HCT116 (cell line): Measurements from ENCODE around the gene RASL10A. TPM values are rescaled to one million over a fixed set of nuclear protein-coding genes. Genes with fewer than 3 reads are reported as not detected.

Experiments used
- ATAC-seq: fragments of 200-7000 bp; cut with Tn5 transposase; 2 replicates; pipeline ENCODE4 v1.9.1; 2020; ENCODE audit warnings: mild to moderate bottlenecking, moderate library complexity
- BruUV-seq: library from RNA; stranded (reverse); fragments of 400-500 nt; replicated peaks from 2 replicates; lab custom pipeline; 2021; lab: Mats Ljungman, UMichigan
- CTCF ChIA-PET: fragments of 300-600 bp; sonication (Branson Sonifier 250); formaldehyde crosslinking; loops from one replicate; lab custom pipeline; 2021; ENCODE audit warnings: antibody characterized with exemption; lab: Charles Lee
- POLR2A ChIA-PET: fragments of 300-600, 350-600 bp; sonication (Branson Sonifier 250); formaldehyde crosslinking; loops from one replicate; lab custom pipeline; 2021; ENCODE audit warnings: antibody characterized with exemption; lab: Charles Lee
- RAD21 ChIA-PET, 2 experiments: fragments of 300-600 bp; sonication (Branson Sonifier 250); formaldehyde crosslinking; loops; one replicate each; lab custom pipeline; 2023; ENCODE audit warnings: low total read pairs in 2 of 2; ENCODE audit not compliant: uncharacterized antibody in 2 of 2, unreplicated experiment in 2 of 2, low non-redundant PET in 1 of 2; lab: Charles Lee
- DNase-seq: peaks from one replicate; pipeline ENCODE4 v3.0.0-alpha.2; 2010; ENCODE audit warnings: low read depth, low spot score
- H2AFZ ChIP-seq: fragments of 200-600 bp; shearing (Covaris generic), sonication (generic); 2 replicates; pipeline ENCODE4 v1.6.1; 2017; ENCODE audit warnings: low read depth, mixed run types, mixed read lengths, antibody characterized with exemption, low read length; ENCODE audit not compliant: poor library complexity, severe bottlenecking
- H3K27ac ChIP-seq: 2 replicates; pipeline ENCODE4 v1.5.1; 2012; ENCODE audit warnings: low read depth, low read length
- H3K27me3 ChIP-seq: fragments of 200-600 bp; sonication (generic); 2 replicates; pipeline ENCODE4 v1.6.1; 2016; ENCODE audit warnings: mixed run types, low read length, mixed read lengths; ENCODE audit not compliant: insufficient read depth
- H3K36me3 ChIP-seq, 2 experiments: fragments of 200-500 bp in 1 of 2; fragments of 200-600 bp in 1 of 2; sonication (Bioruptor generic) in 1 of 2; sonication (generic) in 1 of 2; 2 replicates each; pipeline versions ENCODE4 v1.5.1 to v1.6.1; 2014 to 2016; ENCODE audit warnings: low read length in 2 of 2, inconsistent platforms in 1 of 2, mixed read lengths in 1 of 2, mixed run types in 1 of 2; ENCODE audit not compliant: insufficient read depth in 2 of 2, control insufficient read depth in 1 of 2
- H3K4me1 ChIP-seq, 2 experiments: fragments of 200-600 bp in 1 of 2; sonication (generic) in 1 of 2; 2 replicates each; pipeline versions ENCODE4 v1.5.1 to v1.6.1; 2012 to 2017; ENCODE audit warnings: low read length in 2 of 2, inconsistent platforms in 1 of 2, mild to moderate bottlenecking in 1 of 2, mixed read lengths in 1 of 2, mixed run types in 1 of 2, moderate library complexity in 1 of 2; ENCODE audit not compliant: insufficient read depth in 2 of 2, control insufficient read depth in 1 of 2
- H3K4me2 ChIP-seq: fragments of 200-600 bp; sonication (generic); 2 replicates; pipeline ENCODE4 v1.6.1; 2017; ENCODE audit warnings: mixed run types, low read length, mixed read lengths
- H3K4me3 ChIP-seq, 2 experiments: fragments of 200-600 bp in 1 of 2; sonication (generic) in 1 of 2; replicated peaks in 1 of 2; 2 replicates each; pipeline ENCODE4 v1.5.1; 2011 to 2016; ENCODE audit warnings: low read length in 2 of 2, control low read depth in 1 of 2, low read depth in 1 of 2, mild to moderate bottlenecking in 1 of 2, mixed read lengths in 1 of 2, mixed run types in 1 of 2
- H3K79me2 ChIP-seq: fragments of 200-600 bp; sonication (generic); 2 replicates; pipeline ENCODE4 v1.6.1; 2017; ENCODE audit warnings: mild to moderate bottlenecking, mixed run types, low read length, moderate library complexity, mixed read lengths; ENCODE audit not compliant: insufficient read depth
- H3K9ac ChIP-seq: fragments of 200-600 bp; sonication (generic); 2 replicates; pipeline ENCODE4 v1.6.1; 2016; ENCODE audit warnings: low read length, mixed read lengths
- H3K9me2 ChIP-seq: fragments of 200-600 bp; sonication (generic), shearing (Covaris generic); 2 replicates; pipeline ENCODE4 v1.6.1; 2017; ENCODE audit warnings: mixed run types, mild to moderate bottlenecking, moderate library complexity; ENCODE audit not compliant: insufficient read depth
- H3K9me3 ChIP-seq, 2 experiments: fragments of 200-500 bp in 1 of 2; fragments of 200-600 bp in 1 of 2; sonication (Bioruptor generic) in 1 of 2; sonication (generic) in 1 of 2; 2 replicates each; pipeline ENCODE4 v1.6.1; 2014 to 2017; ENCODE audit warnings: low read length in 2 of 2, mixed read lengths in 2 of 2, inconsistent platforms in 1 of 2, low read depth in 1 of 2, mild to moderate bottlenecking in 1 of 2, mixed run types in 1 of 2, moderate library complexity in 1 of 2; ENCODE audit not compliant: control insufficient read depth in 1 of 2, insufficient read depth in 1 of 2
- H4K20me1 ChIP-seq: fragments of 200-600 bp; sonication (generic), shearing (Covaris generic); 2 replicates; pipeline ENCODE4 v1.6.1; 2017; ENCODE audit warnings: mixed run types, mild to moderate bottlenecking, moderate library complexity; ENCODE audit not compliant: insufficient read depth
- CEBPB ChIP-seq: IDR thresholded peaks from 2 replicates; pipeline ENCODE4 v1.6.1; 2012; ENCODE audit warnings: low read depth
- EGR1 ChIP-seq: IDR thresholded peaks from 2 replicates; pipeline ENCODE4 v1.6.1; 2012; ENCODE audit warnings: low read depth
- EZH2phosphoT487 ChIP-seq: fragments of 200-600 bp; IDR thresholded peaks from 2 replicates; pipeline ENCODE4 v1.6.1; 2018; ENCODE audit warnings: antibody characterized with exemption, borderline replicate concordance
- POLR2A ChIP-seq: IDR thresholded peaks from 2 replicates; pipeline ENCODE4 v1.7.0; 2011; ENCODE audit warnings: borderline replicate concordance; ENCODE audit not compliant: insufficient read depth, insufficient read length; ENCODE audit errors: extremely low read depth
- TCF7L2 ChIP-seq: IDR thresholded peaks from 2 replicates; pipeline ENCODE4 v1.7.0; 2011; ENCODE audit warnings: borderline replicate concordance, inconsistent platforms; ENCODE audit not compliant: insufficient read depth, insufficient read length; ENCODE audit errors: extremely low read depth
- YY1 ChIP-seq: IDR thresholded peaks from 2 replicates; pipeline ENCODE4 v1.6.1; 2011; ENCODE audit warnings: low read length, low read depth, moderate library complexity, mild to moderate bottlenecking; ENCODE audit not compliant: insufficient replicate concordance; ENCODE audit errors: extremely low read depth
- ZFX ChIP-seq: fragments of 450-650 bp; IDR thresholded peaks from 2 replicates; pipeline ENCODE4 v1.6.1; 2017
- intact Hi-C: fragments of 100-400 bp; cut with micrococcal nuclease; formaldehyde crosslinking; loops from 2 replicates; pipeline ENCODE4 v1.10.0; 2022
- total RNA-seq: library from RNA; stranded (reverse); gene quantifications from one replicate; pipeline ENCODE4 v1.2.1, GENCODE V29; 2021; ENCODE audit not compliant: unreplicated experiment
- TF ChIP-seq, protein P1 (sequence below): IDR thresholded peaks from 2 replicates; pipeline ENCODE4 v1.6.1; 2012; ENCODE audit warnings: low read depth
- TF ChIP-seq, protein P2 (sequence below), 3 experiments: fragments of 200-600 bp in 1 of 3; sonication (generic) in 1 of 3; IDR thresholded peaks in 2 of 3; conservative IDR thresholded peaks in 1 of 3; 2 replicates each; pipeline ENCODE4 v1.5.1; 2012 to 2017; ENCODE audit warnings: low read depth in 2 of 3, low read length in 2 of 3, antibody characterized with exemption in 1 of 3, borderline replicate concordance in 1 of 3, control low read depth in 1 of 3, mild to moderate bottlenecking in 1 of 3, mixed read lengths in 1 of 3, mixed run types in 1 of 3, moderate library complexity in 1 of 3; ENCODE audit not compliant: insufficient read depth in 1 of 3

RASL10A gene
- total RNA-seq, 1 experiment from 2014 or later, result 0.96 TPM

GRCh38 chr22:29275167-29275566 lies 40.3 kb downstream of the RASL10A start:
- Histone ChIP-seq H3K4me1 (peaks cover 5 to 7% of the 10 kb centered on the region in 2 experiments), H3K9me3 (no peaks in the 10 kb centered on the region), H3K79me2 (peaks cover 100% of the 10 kb centered on the region), H3K9ac (no peak overlapping the region), H3K27me3 (no peaks in the 10 kb centered on the region), H2AFZ (no peak overlapping the region), H4K20me1 (peaks cover 83% of the 10 kb centered on the region; the same call in 1 of the 2 replicates), H3K36me3 (peaks cover 87 to 96% of the 10 kb centered on the region in 2 experiments), H3K9me2 (no peaks in the 10 kb centered on the region), H3K4me2 (no peak overlapping the region), H3K4me3 (no peak overlapping the region), H3K27ac (no peak overlapping the region)
- intact Hi-C loops, result no loop called here
- ATAC-seq, result no peak
- no peak for TF ChIP-seq EGR1
- no peak for TF ChIP-seq ZFX
- no peak for TF ChIP-seq CEBPB
- TF ChIP-seq TCF7L2, result no peak
- no peak for TF ChIP-seq POLR2A
- TF ChIP-seq, protein P1, sequence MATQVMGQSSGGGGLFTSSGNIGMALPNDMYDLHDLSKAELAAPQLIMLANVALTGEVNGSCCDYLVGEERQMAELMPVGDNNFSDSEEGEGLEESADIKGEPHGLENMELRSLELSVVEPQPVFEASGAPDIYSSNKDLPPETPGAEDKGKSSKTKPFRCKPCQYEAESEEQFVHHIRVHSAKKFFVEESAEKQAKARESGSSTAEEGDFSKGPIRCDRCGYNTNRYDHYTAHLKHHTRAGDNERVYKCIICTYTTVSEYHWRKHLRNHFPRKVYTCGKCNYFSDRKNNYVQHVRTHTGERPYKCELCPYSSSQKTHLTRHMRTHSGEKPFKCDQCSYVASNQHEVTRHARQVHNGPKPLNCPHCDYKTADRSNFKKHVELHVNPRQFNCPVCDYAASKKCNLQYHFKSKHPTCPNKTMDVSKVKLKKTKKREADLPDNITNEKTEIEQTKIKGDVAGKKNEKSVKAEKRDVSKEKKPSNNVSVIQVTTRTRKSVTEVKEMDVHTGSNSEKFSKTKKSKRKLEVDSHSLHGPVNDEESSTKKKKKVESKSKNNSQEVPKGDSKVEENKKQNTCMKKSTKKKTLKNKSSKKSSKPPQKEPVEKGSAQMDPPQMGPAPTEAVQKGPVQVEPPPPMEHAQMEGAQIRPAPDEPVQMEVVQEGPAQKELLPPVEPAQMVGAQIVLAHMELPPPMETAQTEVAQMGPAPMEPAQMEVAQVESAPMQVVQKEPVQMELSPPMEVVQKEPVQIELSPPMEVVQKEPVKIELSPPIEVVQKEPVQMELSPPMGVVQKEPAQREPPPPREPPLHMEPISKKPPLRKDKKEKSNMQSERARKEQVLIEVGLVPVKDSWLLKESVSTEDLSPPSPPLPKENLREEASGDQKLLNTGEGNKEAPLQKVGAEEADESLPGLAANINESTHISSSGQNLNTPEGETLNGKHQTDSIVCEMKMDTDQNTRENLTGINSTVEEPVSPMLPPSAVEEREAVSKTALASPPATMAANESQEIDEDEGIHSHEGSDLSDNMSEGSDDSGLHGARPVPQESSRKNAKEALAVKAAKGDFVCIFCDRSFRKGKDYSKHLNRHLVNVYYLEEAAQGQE, result no peak
- TF ChIP-seq YY1, result no peak
- no peak for TF ChIP-seq EZH2phosphoT487
- TF ChIP-seq, protein P2, sequence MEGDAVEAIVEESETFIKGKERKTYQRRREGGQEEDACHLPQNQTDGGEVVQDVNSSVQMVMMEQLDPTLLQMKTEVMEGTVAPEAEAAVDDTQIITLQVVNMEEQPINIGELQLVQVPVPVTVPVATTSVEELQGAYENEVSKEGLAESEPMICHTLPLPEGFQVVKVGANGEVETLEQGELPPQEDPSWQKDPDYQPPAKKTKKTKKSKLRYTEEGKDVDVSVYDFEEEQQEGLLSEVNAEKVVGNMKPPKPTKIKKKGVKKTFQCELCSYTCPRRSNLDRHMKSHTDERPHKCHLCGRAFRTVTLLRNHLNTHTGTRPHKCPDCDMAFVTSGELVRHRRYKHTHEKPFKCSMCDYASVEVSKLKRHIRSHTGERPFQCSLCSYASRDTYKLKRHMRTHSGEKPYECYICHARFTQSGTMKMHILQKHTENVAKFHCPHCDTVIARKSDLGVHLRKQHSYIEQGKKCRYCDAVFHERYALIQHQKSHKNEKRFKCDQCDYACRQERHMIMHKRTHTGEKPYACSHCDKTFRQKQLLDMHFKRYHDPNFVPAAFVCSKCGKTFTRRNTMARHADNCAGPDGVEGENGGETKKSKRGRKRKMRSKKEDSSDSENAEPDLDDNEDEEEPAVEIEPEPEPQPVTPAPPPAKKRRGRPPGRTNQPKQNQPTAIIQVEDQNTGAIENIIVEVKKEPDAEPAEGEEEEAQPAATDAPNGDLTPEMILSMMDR (IDR thresholded peaks at IDR 0.05 in 2 of 3, conservative IDR thresholded peaks at IDR 0.05 in 1 of 3; ENCODE audit: borderline replicate concordance in 1 of 3, insufficient read depth in 1 of 3, low read depth in 2 of 3, low read length in 2 of 3), result no peak
- no peak for DNase-seq
- BruUV-seq, result no TSS peak
- ChIA-PET RAD21 (no interaction called here), POLR2A (no interaction called here), CTCF (no interaction called here)
